ENCODE data around the gene NBPF6. TPM values are rescaled to one million over a fixed set of nuclear protein-coding genes. Genes with fewer than 3 reads are reported as not detected.

Gene NBPF6, protein sequence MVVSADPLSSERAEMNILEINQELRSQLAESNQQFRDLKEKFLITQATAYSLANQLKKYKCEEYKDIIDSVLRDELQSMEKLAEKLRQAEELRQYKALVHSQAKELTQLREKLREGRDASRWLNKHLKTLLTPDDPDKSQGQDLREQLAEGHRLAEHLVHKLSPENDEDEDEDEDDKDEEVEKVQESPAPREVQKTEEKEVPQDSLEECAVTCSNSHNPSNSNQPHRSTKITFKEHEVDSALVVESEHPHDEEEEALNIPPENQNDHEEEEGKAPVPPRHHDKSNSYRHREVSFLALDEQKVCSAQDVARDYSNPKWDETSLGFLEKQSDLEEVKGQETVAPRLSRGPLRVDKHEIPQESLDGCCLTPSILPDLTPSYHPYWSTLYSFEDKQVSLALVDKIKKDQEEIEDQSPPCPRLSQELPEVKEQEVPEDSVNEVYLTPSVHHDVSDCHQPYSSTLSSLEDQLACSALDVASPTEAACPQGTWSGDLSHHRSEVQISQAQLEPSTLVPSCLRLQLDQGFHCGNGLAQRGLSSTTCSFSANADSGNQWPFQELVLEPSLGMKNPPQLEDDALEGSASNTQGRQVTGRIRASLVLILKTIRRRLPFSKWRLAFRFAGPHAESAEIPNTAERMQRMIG
- total RNA-seq (2014; rRNA removed; shearing (Covaris generic)), result 1.4 and 1.8 TPM in 2 replicates

DNA sequence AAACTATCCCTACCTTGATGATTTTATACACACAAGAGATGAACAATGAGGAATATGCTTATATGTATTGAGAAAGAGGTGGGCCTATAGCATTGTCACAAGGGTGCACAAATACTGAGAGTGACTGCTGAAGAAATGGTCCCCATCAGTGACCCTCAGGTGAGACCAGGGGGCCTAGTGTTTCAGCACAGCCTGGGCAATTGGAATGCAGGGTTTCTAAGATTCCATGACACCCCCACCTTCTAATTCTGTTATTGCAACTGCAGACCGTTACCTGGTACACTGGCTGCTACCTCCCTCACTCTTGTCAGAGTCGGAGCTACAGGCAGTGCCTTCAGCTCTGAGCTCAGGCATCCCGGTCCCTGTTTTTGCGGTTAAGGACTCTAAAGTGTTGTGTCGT, at the start of gene NBPF6:
Gene NBPF6, plus strand, starts transcription at position 301 of the 400 bp plus-strand sequence. CDS start 259 bp downstream, outside the sequence.

Other genes starting within 250 kb of the NBPF6 start
- gene SLC25A24, start 250.0 kb upstream of the NBPF6 start, total RNA-seq (2014; rRNA removed; shearing (Covaris generic)), result 28.7 and 28.9 TPM in 2 replicates
- not detected in 2 replicates for gene NBPF4, start 206.3 kb upstream of the NBPF6 start, total RNA-seq (2014; rRNA removed; shearing (Covaris generic))
- 4.7 and 5.5 TPM in 2 replicates for gene EEIG2, start 109.8 kb downstream of the NBPF6 start, total RNA-seq (2014; rRNA removed; shearing (Covaris generic))
- gene HENMT1, start 210.8 kb downstream of the NBPF6 start, total RNA-seq (2014; rRNA removed; shearing (Covaris generic)), result 2.2 and 3.1 TPM in 2 replicates
- gene PRPF38B, start 242.0 kb downstream of the NBPF6 start, total RNA-seq (2014; rRNA removed; shearing (Covaris generic)), result 18.6 and 20.4 TPM in 2 replicates